HepG2 (cell line): ENCODE data around the gene CD248. TPM values are rescaled to one million over a fixed set of nuclear protein-coding genes. Genes with fewer than 3 reads are reported as not detected.

ENCODE experiments used
- GMEB1 ChIP-seq: sonication (generic); formaldehyde crosslinking; IDR thresholded peaks from 2 replicates; pipeline ENCODE4 v1.5.1; 2020; ENCODE audit warnings: missing genetic modification reagents, mild to moderate bottlenecking, borderline replicate concordance
- HMGXB4 ChIP-seq, 2 experiments: sonication (generic) in 1 of 2; formaldehyde crosslinking in 1 of 2; IDR thresholded peaks; 2 replicates each; pipeline versions ENCODE4 v1.4.0 to v1.6.1; 2018 to 2020; ENCODE audit warnings: missing genetic modification reagents in 2 of 2, borderline replicate concordance in 1 of 2, low read depth in 1 of 2, mild to moderate bottlenecking in 1 of 2, missing biosample characterization in 1 of 2
- IRF9 ChIP-seq: sonication (generic); formaldehyde crosslinking; IDR thresholded peaks from 2 replicates; pipeline ENCODE4 v1.8.0; 2022; ENCODE audit warnings: missing genetic modification reagents, mild to moderate bottlenecking, borderline replicate concordance
- MED13 ChIP-seq: sonication (generic); formaldehyde crosslinking; IDR thresholded peaks from 2 replicates; pipeline ENCODE4 v1.5.0; 2020; ENCODE audit warnings: missing genetic modification reagents
- MXI1 ChIP-seq: IDR thresholded peaks from 3 replicates; pipeline ENCODE4 v1.6.1; 2012; ENCODE audit warnings: low read depth, low read length, inconsistent platforms, borderline replicate concordance
- NAIF1 ChIP-seq: sonication (generic); formaldehyde crosslinking; IDR thresholded peaks from 2 replicates; pipeline ENCODE4 v1.5.0; 2020; ENCODE audit warnings: mild to moderate bottlenecking, missing genetic modification reagents, borderline replicate concordance
- REXO4 ChIP-seq: sonication (generic); formaldehyde crosslinking; IDR thresholded peaks from 2 replicates; pipeline ENCODE4 v1.8.0; 2022; ENCODE audit warnings: missing genetic modification reagents, mild to moderate bottlenecking, borderline replicate concordance
- TAF1 ChIP-seq: sonication (generic); formaldehyde crosslinking; IDR thresholded peaks from 2 replicates; pipeline ENCODE4 v1.4.0; 2020; ENCODE audit warnings: missing genetic modification reagents
- YY1 ChIP-seq: IDR thresholded peaks from 2 replicates; pipeline ENCODE4 v1.6.1; 2011; ENCODE audit warnings: low read length, low read depth, moderate library complexity, mild to moderate bottlenecking; ENCODE audit not compliant: insufficient read depth, insufficient replicate concordance
- ZC3H13 ChIP-seq: sonication (generic); formaldehyde crosslinking; IDR thresholded peaks from 2 replicates; pipeline ENCODE4 v1.8.1; 2023; ENCODE audit warnings: mild to moderate bottlenecking, missing genetic modification reagents, moderate library complexity
- ZNF121 ChIP-seq: sonication (generic); formaldehyde crosslinking; IDR thresholded peaks from 2 replicates; pipeline ENCODE4 v1.5.0; 2020; ENCODE audit warnings: mild to moderate bottlenecking, missing genetic modification reagents
- ZNF431 ChIP-seq: sonication (generic); formaldehyde crosslinking; IDR thresholded peaks from 2 replicates; pipeline ENCODE4 v1.9.0; 2022; ENCODE audit warnings: missing genetic modification reagents, low read depth, mild to moderate bottlenecking, borderline replicate concordance
- ZNF674 ChIP-seq: sonication (generic); formaldehyde crosslinking; IDR thresholded peaks from 2 replicates; pipeline ENCODE4 v1.5.0; 2020; ENCODE audit warnings: low read depth, mild to moderate bottlenecking, missing genetic modification reagents
- ZNF737 ChIP-seq: sonication (generic); formaldehyde crosslinking; IDR thresholded peaks from 2 replicates; pipeline ENCODE4 v1.5.0; 2020; ENCODE audit warnings: missing genetic modification reagents, mild to moderate bottlenecking, borderline replicate concordance
- ZNF780A ChIP-seq: sonication (generic); formaldehyde crosslinking; IDR thresholded peaks from 2 replicates; pipeline ENCODE4 v1.8.0; 2022; ENCODE audit warnings: mild to moderate bottlenecking, missing genetic modification reagents, moderate library complexity
- polyA plus RNA-seq, 8 experiments: library from polyadenylated mRNA; depleted of rRNA in 3 of 8; stranded (reverse) in 7 of 8; unstranded in 1 of 8; fragments of >200 nt; fragmentation: Illumina TruSeq in 4 of 8; extraction: Trizol in 4 of 8; gene quantifications; 2 replicates each; pipeline versions ENCODE4 v1.2.1 to v1.2.3, GENCODE V29; 2011 to 2016; ENCODE audit warnings: low read depth in 4 of 8, missing spikeins in 1 of 8, mixed read lengths in 1 of 8; ENCODE audit not compliant: insufficient read depth in 1 of 8
- total RNA-seq, 5 experiments: library from RNA; depleted of rRNA; stranded (reverse); fragments of >200 nt; fragmentation: Illumina TruSeq; extraction: Trizol; gene quantifications; 2 replicates each; pipeline ENCODE4 v1.2.3, GENCODE V29; 2016; ENCODE audit warnings: low read depth in 1 of 5
- TF ChIP-seq, protein P1 (sequence below): IDR thresholded peaks from 2 replicates; pipeline ENCODE4 v1.6.1; 2012; ENCODE audit warnings: inconsistent platforms
- TF ChIP-seq, protein P2 (sequence below): sonication (generic); formaldehyde crosslinking; IDR thresholded peaks from 2 replicates; pipeline ENCODE4 v1.8.0; 2022; ENCODE audit warnings: missing genetic modification reagents, low read depth, mild to moderate bottlenecking, borderline replicate concordance

Gene CD248
- total and polyA plus RNA-seq, 2 of the 13 experiments (the other 11 are each of a cell fraction or from before 2014, with no cell fraction given): 0.25 to 0.35 TPM

DNA sequence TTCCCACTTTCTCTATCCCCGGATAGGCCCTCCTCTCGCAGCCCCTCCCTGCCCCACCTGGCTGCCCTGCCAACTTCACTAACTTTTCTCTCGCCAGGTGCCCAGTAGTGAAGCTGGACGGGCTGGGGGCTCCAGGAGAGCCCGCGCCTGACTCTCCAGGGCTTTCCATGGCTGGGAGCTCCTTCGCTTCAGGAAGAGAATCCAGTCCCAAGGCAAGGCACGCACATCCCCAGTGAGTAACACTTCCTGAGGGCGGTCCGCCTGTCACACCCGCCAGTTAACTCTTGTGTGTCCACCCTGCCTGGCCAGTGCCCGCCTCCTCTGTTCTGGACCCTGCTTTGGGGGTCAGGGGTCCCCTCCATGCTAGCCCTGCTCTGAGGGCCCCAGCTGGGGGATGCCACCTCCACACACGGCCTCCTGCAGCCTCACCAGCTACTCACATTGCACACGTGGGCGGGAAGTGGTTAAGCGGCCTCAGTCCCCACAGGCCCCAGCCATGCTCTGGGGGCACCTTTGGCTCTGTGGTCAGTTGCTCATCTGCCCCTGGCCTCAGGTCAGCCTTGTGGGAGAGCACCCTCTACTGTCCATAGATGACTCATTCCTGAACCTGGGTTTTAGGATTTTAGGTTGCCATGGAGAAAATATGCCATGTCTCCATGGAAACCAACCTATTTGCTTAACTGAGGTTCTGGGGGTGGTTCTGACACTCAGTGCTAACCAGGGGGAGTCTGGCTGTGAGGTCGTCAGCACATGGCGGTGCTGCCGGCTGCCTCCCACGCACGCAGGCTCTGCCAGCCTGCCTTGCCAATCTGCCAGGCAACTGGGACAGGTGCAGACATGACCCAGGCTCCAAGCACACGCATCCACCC, 19.6 kb upstream of the CD248 start, which contains the start of gene RIN1 (continued):
- peak; percentile 90; the same call in 1 of the 3 replicates for TF ChIP-seq MXI1
- peak; percentile 87; the same call in 1 of the 2 replicates for TF ChIP-seq IRF9 (CRISPR knock-in tag)
- no peak for TF ChIP-seq REXO4 (CRISPR knock-in tag)
- peak; percentile 40; the same call in 1 of the 2 replicates for TF ChIP-seq TAF1 (CRISPR knock-in tag)
- no peak; the same call in 1 of the 2 replicates for TF ChIP-seq ZNF780A (CRISPR knock-in tag)
- TF ChIP-seq, protein P1, sequence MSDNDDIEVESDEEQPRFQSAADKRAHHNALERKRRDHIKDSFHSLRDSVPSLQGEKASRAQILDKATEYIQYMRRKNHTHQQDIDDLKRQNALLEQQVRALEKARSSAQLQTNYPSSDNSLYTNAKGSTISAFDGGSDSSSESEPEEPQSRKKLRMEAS: peak; percentile 93
- TF ChIP-seq MED13 (CRISPR knock-in tag): 0 out of 2 replicates have a peak, but pooled peaks have one; percentile 13
- TF ChIP-seq ZNF431 (CRISPR knock-in tag): peak; percentile 45; the same call in 1 of the 2 replicates
- TF ChIP-seq NAIF1 (CRISPR knock-in tag): no peak; the same call in 1 of the 2 replicates
- TF ChIP-seq YY1: no peak
- no peak for TF ChIP-seq ZNF121
- peak; percentile 86 to 91 for TF ChIP-seq HMGXB4 (CRISPR knock-in tag; IDR thresholded peaks at IDR 0.05; ENCODE audit: borderline replicate concordance in 1 of 2, low read depth in 1 of 2)
- TF ChIP-seq, protein P2, sequence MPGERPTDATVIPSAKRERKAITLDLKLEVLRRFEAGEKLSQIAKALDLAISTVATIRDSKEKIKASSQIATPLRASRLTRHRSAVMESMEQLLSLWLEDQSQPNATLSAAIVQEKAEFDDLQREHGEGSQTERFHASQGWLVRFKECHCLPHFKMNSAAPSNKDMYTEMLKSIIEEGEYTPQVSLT (CRISPR knock-in tag): no peak
- peak; percentile 60; the same call in 1 of the 2 replicates for TF ChIP-seq GMEB1 (CRISPR knock-in tag)
- no peak for TF ChIP-seq ZNF674 (CRISPR knock-in tag)
- no peak for TF ChIP-seq ZNF737 (CRISPR knock-in tag)
- TF ChIP-seq ZC3H13 (CRISPR knock-in tag): peak; percentile 86; the same call in 1 of the 2 replicates
